Measurements from ENCODE around the gene KRT33B. TPM values are rescaled to one million over a fixed set of nuclear protein-coding genes. Genes with fewer than 3 reads are reported as not detected.

KRT33B gene
- polyA plus RNA-seq, 1 donor from 2014 or later: not detected

GRCh38 chr17:41315204-41315794 is 54.3 kb downstream of the KRT33B start, which contains the start of gene KRTAP17-1:
Gene KRTAP17-1, minus strand, starts transcription at chr17:41315710. Its CDS starts 60 bp downstream, at chr17:41315650.
- no peaks in the 10 kb centered on the region for H3F3A ChIP-seq (ENCODE audit: insufficient read depth, low read length, poor library complexity, severe bottlenecking)
- TF ChIP-seq TAF1 (IDR thresholded peaks at IDR 0.05; ENCODE audit: low read depth) (no peak), EZH2 (IDR thresholded peaks at IDR 0.05; ENCODE audit: borderline replicate concordance, insufficient read depth, low read length, poor library complexity, severe bottlenecking) (no peak), REST (IDR thresholded peaks at IDR 0.05; ENCODE audit: borderline replicate concordance) (no peak), POLR2AphosphoS5 (IDR thresholded peaks at IDR 0.05) (no peak), MXI1 (conservative IDR thresholded peaks at IDR 0.05; ENCODE audit: poor library complexity, severe bottlenecking) (no peak), SMC3 (conservative IDR thresholded peaks at IDR 0.05; ENCODE audit: poor library complexity) (no peak), RAD21 (conservative IDR thresholded peaks at IDR 0.05) (no peak), CTCF (IDR thresholded peaks at IDR 0.05; ENCODE audit: poor library complexity, severe bottlenecking) (no peak), EP300 (conservative IDR thresholded peaks at IDR 0.05; ENCODE audit: poor library complexity, severe bottlenecking) (no peak)
- H3K9ac ChIP-seq (ENCODE audit: low read length): no peak within 1 kb of the TSS
- no peak within 1 kb of the TSS for H3K4me3 ChIP-seq (ENCODE audit: low read length)
- no peaks in the 10 kb centered on the region for H3K27me3 ChIP-seq (ENCODE audit: insufficient read depth, low read depth, low read length)
- H3K9me2 ChIP-seq (ENCODE audit: insufficient read depth, low read length): no peaks in the 10 kb centered on the region
- no peak within 1 kb of the TSS for H3K27ac ChIP-seq (ENCODE audit: low read length)
- H3K4me2 ChIP-seq (ENCODE audit: low read length): no peak within 1 kb of the TSS
- no peaks in the 10 kb centered on the region for H3K79me2 ChIP-seq (replicated peaks; ENCODE audit: insufficient read depth, low read length)
- H2AFZ ChIP-seq (ENCODE audit: low read depth, low read length): no peak within 1 kb of the TSS
- H3K36me3 ChIP-seq (ENCODE audit: insufficient read depth, low read length): no peaks in the 10 kb centered on the region
- no peaks in the 10 kb centered on the region for H3K9me3 ChIP-seq (ENCODE audit: low read length)
- no peaks in the 10 kb centered on the region for H4K20me1 ChIP-seq (ENCODE audit: insufficient read depth)

Other genes with a start within 250 kb of the KRT33B start
- not detected in 2 replicates for gene KRTAP4-12, start 245.6 kb downstream of the KRT33B start, polyA plus RNA-seq
- gene KRTAP4-6, start 229.3 kb downstream of the KRT33B start, polyA plus RNA-seq: not detected in 2 replicates
- not detected in 2 replicates for gene KRTAP4-5, start 220.0 kb downstream of the KRT33B start, polyA plus RNA-seq
- gene KRTAP4-4, start 209.1 kb downstream of the KRT33B start, polyA plus RNA-seq: not detected in 2 replicates
- not detected in 2 replicates for gene KRTAP4-3, start 201.6 kb downstream of the KRT33B start, polyA plus RNA-seq
- not detected in 2 replicates for gene KRTAP4-2, start 191.6 kb downstream of the KRT33B start, polyA plus RNA-seq
- gene KRTAP4-1, start 184.9 kb downstream of the KRT33B start, polyA plus RNA-seq: not detected in 2 replicates
- gene KRTAP9-1, start 179.9 kb downstream of the KRT33B start, polyA plus RNA-seq: not detected in 2 replicates
- not detected in 2 replicates for gene KRTAP9-2, start 143.2 kb downstream of the KRT33B start, polyA plus RNA-seq
- not detected in 2 replicates for gene KRTAP9-3, start 137.4 kb downstream of the KRT33B start, polyA plus RNA-seq
- not detected in 2 replicates for gene KRTAP9-8, start 131.8 kb downstream of the KRT33B start, polyA plus RNA-seq
- gene KRTAP9-4, start 120.1 kb downstream of the KRT33B start, polyA plus RNA-seq: not detected in 2 replicates
- not detected in 2 replicates for gene KRTAP9-9, start 114.4 kb downstream of the KRT33B start, polyA plus RNA-seq
- gene KRTAP9-6, start 104.4 kb downstream of the KRT33B start, polyA plus RNA-seq: not detected in 2 replicates
- not detected in 2 replicates for gene KRTAP9-7, start 94.1 kb downstream of the KRT33B start, polyA plus RNA-seq
- not detected in 2 replicates for gene KRTAP29-1, start 67.0 kb downstream of the KRT33B start, polyA plus RNA-seq
- gene KRTAP16-1, start 60.5 kb downstream of the KRT33B start, polyA plus RNA-seq: not detected in 2 replicates
- not detected in 2 replicates for gene KRTAP17-1, start 54.1 kb downstream of the KRT33B start, polyA plus RNA-seq
- gene KRT33A, start 19.0 kb downstream of the KRT33B start, polyA plus RNA-seq: not detected in 2 replicates
- not detected in 2 replicates for gene KRT34, start 12.5 kb upstream of the KRT33B start, polyA plus RNA-seq
- gene KRT31, start 27.8 kb upstream of the KRT33B start, polyA plus RNA-seq: not detected in 2 replicates
- not detected in 2 replicates for gene KRT37, start 54.8 kb upstream of the KRT33B start, polyA plus RNA-seq
- gene KRT38, start 71.2 kb upstream of the KRT33B start, polyA plus RNA-seq: not detected in 2 replicates
- not detected in 2 replicates for gene KRT32, start 97.6 kb upstream of the KRT33B start, polyA plus RNA-seq
- not detected in 2 replicates for gene KRT35, start 111.3 kb upstream of the KRT33B start, polyA plus RNA-seq
- gene KRT36, start 120.1 kb upstream of the KRT33B start, polyA plus RNA-seq: not detected in 2 replicates
- gene KRT13, start 135.8 kb upstream of the KRT33B start, polyA plus RNA-seq: not detected in 2 replicates
- 0.09 TPM in 1 of 2 replicates, not detected in the other for gene KRT15, start 149.1 kb upstream of the KRT33B start, polyA plus RNA-seq
- 0.56 and 1.6 TPM in 2 replicates for gene KRT19, start 158.5 kb upstream of the KRT33B start, polyA plus RNA-seq
- not detected in 2 replicates for gene KRT9, start 202.2 kb upstream of the KRT33B start, polyA plus RNA-seq
- gene KRT14, start 217.1 kb upstream of the KRT33B start, polyA plus RNA-seq: not detected in 2 replicates
- not detected in 2 replicates for gene KRT16, start 243.0 kb upstream of the KRT33B start, polyA plus RNA-seq